SK-N-SH (cell line): ENCODE measurements around the gene HUNK.

Experiments
- EZH2phosphoT487 ChIP-seq: fragments of 200-600 bp; sonication (generic); IDR thresholded peaks from 2 replicates; pipeline ENCODE4 v1.6.1; 2017; ENCODE audit warnings: low read depth, mixed run types, mild to moderate bottlenecking, antibody characterized with exemption, moderate library complexity, borderline replicate concordance
- RXRA ChIP-seq: IDR thresholded peaks from 2 replicates; pipeline ENCODE4 v1.4.0; 2012; ENCODE audit warnings: low read depth, mild to moderate bottlenecking, borderline replicate concordance
- YY1 ChIP-seq: IDR thresholded peaks from 2 replicates; pipeline ENCODE4 v1.4.0; 2012; ENCODE audit warnings: low read depth, mild to moderate bottlenecking
- TF ChIP-seq, protein P1 (sequence below): fragments of 200-600 bp; sonication (generic); IDR thresholded peaks from 2 replicates; pipeline ENCODE4 v1.6.1; 2017; ENCODE audit warnings: antibody characterized with exemption, mild to moderate bottlenecking, moderate library complexity

GRCh38 chr21:31943561-31943960 is 70.7 kb downstream of the HUNK start:
- TF ChIP-seq EZH2phosphoT487: no peak
- no peak for TF ChIP-seq YY1
- TF ChIP-seq RXRA: no peak
- TF ChIP-seq, protein P1, sequence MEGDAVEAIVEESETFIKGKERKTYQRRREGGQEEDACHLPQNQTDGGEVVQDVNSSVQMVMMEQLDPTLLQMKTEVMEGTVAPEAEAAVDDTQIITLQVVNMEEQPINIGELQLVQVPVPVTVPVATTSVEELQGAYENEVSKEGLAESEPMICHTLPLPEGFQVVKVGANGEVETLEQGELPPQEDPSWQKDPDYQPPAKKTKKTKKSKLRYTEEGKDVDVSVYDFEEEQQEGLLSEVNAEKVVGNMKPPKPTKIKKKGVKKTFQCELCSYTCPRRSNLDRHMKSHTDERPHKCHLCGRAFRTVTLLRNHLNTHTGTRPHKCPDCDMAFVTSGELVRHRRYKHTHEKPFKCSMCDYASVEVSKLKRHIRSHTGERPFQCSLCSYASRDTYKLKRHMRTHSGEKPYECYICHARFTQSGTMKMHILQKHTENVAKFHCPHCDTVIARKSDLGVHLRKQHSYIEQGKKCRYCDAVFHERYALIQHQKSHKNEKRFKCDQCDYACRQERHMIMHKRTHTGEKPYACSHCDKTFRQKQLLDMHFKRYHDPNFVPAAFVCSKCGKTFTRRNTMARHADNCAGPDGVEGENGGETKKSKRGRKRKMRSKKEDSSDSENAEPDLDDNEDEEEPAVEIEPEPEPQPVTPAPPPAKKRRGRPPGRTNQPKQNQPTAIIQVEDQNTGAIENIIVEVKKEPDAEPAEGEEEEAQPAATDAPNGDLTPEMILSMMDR: no peak
